WTC11 (cell line): Measurements from ENCODE around the gene MAP4K1. TPM values are rescaled to one million over a fixed set of nuclear protein-coding genes. Genes with fewer than 3 reads are reported as not detected.

Source experiments
- ATAC-seq: fragments of 200-7000 bp; cut with Tn5 transposase; 2 replicates; pipeline ENCODE4 v1.10.0; 2021; ENCODE audit warnings: mild to moderate bottlenecking, moderate library complexity
- CTCF ChIA-PET: fragments of 300-600 bp; sonication (Branson Sonifier 250); formaldehyde crosslinking; loops from one replicate; lab custom pipeline; 2021; ENCODE audit warnings: antibody characterized with exemption; lab: Charles Lee
- POLR2A ChIA-PET: fragments of 350-600 bp; sonication (Branson Sonifier 250); formaldehyde crosslinking; loops from one replicate; lab custom pipeline; 2021; ENCODE audit warnings: antibody characterized with exemption; lab: Charles Lee
- DNase-seq: peaks from one replicate; pipeline ENCODE4 v3.0.0; 2021; ENCODE audit warnings: low spot score
- H3K27ac Mint-ChIP-seq: 2 replicates; pipeline ENCODE4 v1.8.0; 2021; ENCODE audit warnings: mixed read lengths
- H3K27me3 Mint-ChIP-seq: 2 replicates; pipeline ENCODE4 v1.8.0; 2021; ENCODE audit warnings: low read depth, mild to moderate bottlenecking, moderate library complexity, mixed read lengths
- H3K36me3 Mint-ChIP-seq: 2 replicates; pipeline ENCODE4 v1.8.0; 2021; ENCODE audit warnings: mixed read lengths
- H3K4me1 Mint-ChIP-seq: 2 replicates; pipeline ENCODE4 v1.8.0; 2022; ENCODE audit warnings: mixed read lengths
- H3K4me3 Mint-ChIP-seq: 2 replicates; pipeline ENCODE4 v1.8.0; 2021; ENCODE audit warnings: mild to moderate bottlenecking, moderate library complexity, mixed read lengths
- H3K9me3 Mint-ChIP-seq: 2 replicates; pipeline ENCODE4 v1.8.0; 2021; ENCODE audit warnings: mixed read lengths
- ATF1 ChIP-seq: sonication (generic); formaldehyde crosslinking; IDR thresholded peaks from 2 replicates; pipeline ENCODE4 v1.8.1; 2023; ENCODE audit warnings: mild to moderate bottlenecking, moderate library complexity, missing genetic modification reagents
- ESRRA ChIP-seq: sonication (generic); formaldehyde crosslinking; IDR thresholded peaks from 2 replicates; pipeline ENCODE4 v1.8.1; 2022; ENCODE audit warnings: mild to moderate bottlenecking, missing genetic modification reagents, borderline replicate concordance
- ETV6 ChIP-seq: sonication (generic); formaldehyde crosslinking; IDR thresholded peaks from 2 replicates; pipeline ENCODE4 v1.8.1; 2022; ENCODE audit warnings: mild to moderate bottlenecking, missing genetic modification reagents
- FOXJ3 ChIP-seq: sonication (generic); formaldehyde crosslinking; IDR thresholded peaks from 2 replicates; pipeline ENCODE4 v1.9.0; 2021; ENCODE audit warnings: missing genetic modification reagents, mild to moderate bottlenecking, borderline replicate concordance
- FOXK1 ChIP-seq: sonication (generic); formaldehyde crosslinking; IDR thresholded peaks from 2 replicates; pipeline ENCODE4 v1.8.0; 2022; ENCODE audit warnings: mild to moderate bottlenecking, moderate library complexity, missing genetic modification reagents
- GRHL2 ChIP-seq: fragments of 250-450 bp; sonication (Bioruptor Pico); IDR thresholded peaks from 2 replicates; pipeline ENCODE4 v1.8.0; 2022; ENCODE audit warnings: mild to moderate bottlenecking, moderate library complexity; ENCODE audit not compliant: insufficient replicate concordance, severe bottlenecking
- HMGA2 ChIP-seq: fragments of 250-450 bp; sonication (Bioruptor Pico); IDR thresholded peaks from 2 replicates; pipeline ENCODE4 v1.4.0; 2021; ENCODE audit warnings: mild to moderate bottlenecking, moderate library complexity
- NR2C2 ChIP-seq: sonication (generic); formaldehyde crosslinking; IDR thresholded peaks from 2 replicates; pipeline ENCODE4 v1.8.0; 2022; ENCODE audit warnings: mild to moderate bottlenecking, missing genetic modification reagents
- SOX15 ChIP-seq: fragments of 250-450 bp; sonication (Bioruptor Pico); IDR thresholded peaks from 2 replicates; pipeline ENCODE4 v1.9.0; 2021; ENCODE audit warnings: mild to moderate bottlenecking
- ZNF232 ChIP-seq: sonication (generic); formaldehyde crosslinking; IDR thresholded peaks from 2 replicates; pipeline ENCODE4 v1.8.0; 2022; ENCODE audit warnings: mild to moderate bottlenecking, missing genetic modification reagents
- ZNF317 ChIP-seq: sonication (generic); formaldehyde crosslinking; IDR thresholded peaks from 2 replicates; pipeline ENCODE4 v1.8.1; 2023; ENCODE audit warnings: low read depth, mild to moderate bottlenecking, moderate library complexity, missing genetic modification reagents, borderline replicate concordance
- ZNF423 ChIP-seq: fragments of 250-450 bp; sonication (Bioruptor Pico); IDR thresholded peaks from 2 replicates; pipeline ENCODE4 v2.1.2; 2022; ENCODE audit warnings: mild to moderate bottlenecking, moderate library complexity
- total RNA-seq: library from RNA; stranded (reverse); gene quantifications from 3 replicates; pipeline ENCODE4 v1.2.3, GENCODE V29; 2021
- TF ChIP-seq, protein P1 (sequence below): fragments of 250-450 bp; sonication (Bioruptor Pico); IDR thresholded peaks from 2 replicates; pipeline ENCODE4 v1.9.0; 2021; ENCODE audit warnings: mild to moderate bottlenecking, borderline replicate concordance
- TF ChIP-seq, protein P2 (sequence below): sonication (generic); formaldehyde crosslinking; IDR thresholded peaks from 2 replicates; pipeline ENCODE4 v1.8.0; 2023; ENCODE audit warnings: missing genetic modification reagents, mild to moderate bottlenecking, borderline replicate concordance
- TF ChIP-seq, protein P3 (sequence below): sonication (generic); formaldehyde crosslinking; IDR thresholded peaks from 2 replicates; pipeline ENCODE4 v1.8.1; 2023; ENCODE audit warnings: mild to moderate bottlenecking, missing genetic modification reagents
- TF ChIP-seq, protein P4 (sequence below): sonication (generic); formaldehyde crosslinking; IDR thresholded peaks from 2 replicates; pipeline ENCODE4 v1.8.0; 2022; ENCODE audit warnings: missing genetic modification reagents

The MAP4K1 gene
- total RNA-seq, 1 experiment from 2014 or later, result 14.0 TPM

DNA sequence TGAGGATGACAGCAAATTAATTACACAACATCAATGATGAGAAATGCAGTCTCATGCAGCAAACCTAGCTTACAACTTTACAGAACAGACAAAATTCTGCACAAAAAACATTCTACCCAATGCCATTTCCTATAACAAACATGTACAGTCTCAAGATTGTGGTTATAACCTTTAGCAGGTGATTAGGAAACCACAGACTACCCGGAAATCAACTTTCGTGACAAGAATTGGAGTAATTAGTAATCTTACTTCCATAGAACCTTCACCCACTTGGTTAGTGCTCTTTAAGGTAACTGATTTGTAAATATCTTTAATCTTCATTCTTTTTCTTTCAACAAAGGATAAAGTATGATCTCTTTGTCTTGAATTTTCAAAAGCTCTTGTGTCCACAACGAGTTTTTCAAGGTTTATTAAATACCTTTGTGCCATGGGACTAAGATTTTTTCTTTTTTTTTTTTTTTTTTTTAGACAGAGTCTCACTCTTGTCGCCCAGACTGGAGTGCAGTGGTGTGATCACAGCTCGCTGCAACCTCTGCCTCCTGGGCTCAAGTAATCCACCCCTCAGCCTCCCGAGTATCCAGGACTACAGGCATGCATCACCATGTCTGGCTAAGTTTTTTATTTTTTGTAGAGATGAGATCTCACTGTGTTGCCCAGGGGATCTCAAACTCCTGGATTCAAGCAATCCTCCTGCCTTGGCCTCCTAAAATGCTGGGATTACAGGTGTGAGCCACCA lies 78.8 kb downstream of the MAP4K1 start:
- ATAC-seq, result no peak
- ChIA-PET CTCF (no interaction called here), POLR2A (no interaction called here)
- H3K36me3 Mint-ChIP-seq, result peaks cover 48% of the 10 kb centered on the region
- no peak overlapping the region for H3K4me3 Mint-ChIP-seq
- H3K27ac Mint-ChIP-seq, result no peak overlapping the region
- H3K9me3 Mint-ChIP-seq, result peaks cover 28% of the 10 kb centered on the region
- peaks cover under 1% of the 10 kb centered on the region for H3K4me1 Mint-ChIP-seq
- TF ChIP-seq NR2C2 (no peak), GRHL2 (no peak), ATF1 (CRISPR knock-in tag) (no peak), SOX15 (CRISPR knock-in tag) (no peak)
- TF ChIP-seq, protein P1, sequence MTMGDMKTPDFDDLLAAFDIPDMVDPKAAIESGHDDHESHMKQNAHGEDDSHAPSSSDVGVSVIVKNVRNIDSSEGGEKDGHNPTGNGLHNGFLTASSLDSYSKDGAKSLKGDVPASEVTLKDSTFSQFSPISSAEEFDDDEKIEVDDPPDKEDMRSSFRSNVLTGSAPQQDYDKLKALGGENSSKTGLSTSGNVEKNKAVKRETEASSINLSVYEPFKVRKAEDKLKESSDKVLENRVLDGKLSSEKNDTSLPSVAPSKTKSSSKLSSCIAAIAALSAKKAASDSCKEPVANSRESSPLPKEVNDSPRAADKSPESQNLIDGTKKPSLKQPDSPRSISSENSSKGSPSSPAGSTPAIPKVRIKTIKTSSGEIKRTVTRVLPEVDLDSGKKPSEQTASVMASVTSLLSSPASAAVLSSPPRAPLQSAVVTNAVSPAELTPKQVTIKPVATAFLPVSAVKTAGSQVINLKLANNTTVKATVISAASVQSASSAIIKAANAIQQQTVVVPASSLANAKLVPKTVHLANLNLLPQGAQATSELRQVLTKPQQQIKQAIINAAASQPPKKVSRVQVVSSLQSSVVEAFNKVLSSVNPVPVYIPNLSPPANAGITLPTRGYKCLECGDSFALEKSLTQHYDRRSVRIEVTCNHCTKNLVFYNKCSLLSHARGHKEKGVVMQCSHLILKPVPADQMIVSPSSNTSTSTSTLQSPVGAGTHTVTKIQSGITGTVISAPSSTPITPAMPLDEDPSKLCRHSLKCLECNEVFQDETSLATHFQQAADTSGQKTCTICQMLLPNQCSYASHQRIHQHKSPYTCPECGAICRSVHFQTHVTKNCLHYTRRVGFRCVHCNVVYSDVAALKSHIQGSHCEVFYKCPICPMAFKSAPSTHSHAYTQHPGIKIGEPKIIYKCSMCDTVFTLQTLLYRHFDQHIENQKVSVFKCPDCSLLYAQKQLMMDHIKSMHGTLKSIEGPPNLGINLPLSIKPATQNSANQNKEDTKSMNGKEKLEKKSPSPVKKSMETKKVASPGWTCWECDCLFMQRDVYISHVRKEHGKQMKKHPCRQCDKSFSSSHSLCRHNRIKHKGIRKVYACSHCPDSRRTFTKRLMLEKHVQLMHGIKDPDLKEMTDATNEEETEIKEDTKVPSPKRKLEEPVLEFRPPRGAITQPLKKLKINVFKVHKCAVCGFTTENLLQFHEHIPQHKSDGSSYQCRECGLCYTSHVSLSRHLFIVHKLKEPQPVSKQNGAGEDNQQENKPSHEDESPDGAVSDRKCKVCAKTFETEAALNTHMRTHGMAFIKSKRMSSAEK, result no peak
- TF ChIP-seq, all 79 proteins: peak for 0
- DNase-seq, result no peak
- H3K27me3 Mint-ChIP-seq, result peaks cover 4% of the 10 kb centered on the region; the same call in 1 of the 2 replicates

DNA sequence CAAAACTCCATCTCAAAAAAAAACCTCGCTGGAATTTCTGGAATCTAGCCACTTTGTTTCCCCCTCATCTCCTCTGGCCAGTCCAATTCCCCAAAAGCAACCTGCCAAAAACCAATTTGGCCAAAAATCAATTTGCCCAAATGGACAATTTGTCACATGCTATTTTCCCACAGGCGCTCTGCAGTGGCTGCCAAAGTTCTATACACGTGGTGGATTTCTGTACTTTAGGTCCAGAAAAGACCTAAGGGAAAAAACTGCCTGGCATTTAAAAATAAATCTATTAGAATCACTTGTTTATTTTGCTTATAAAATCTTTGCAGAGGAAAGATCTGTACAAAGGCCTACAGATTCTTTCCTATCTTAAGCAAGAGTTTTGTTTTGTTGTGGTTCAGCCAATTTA lies 79.4 kb downstream of the MAP4K1 start:
- Mint-ChIP-seq H3K27ac (no peak overlapping the region), H3K9me3 (peaks cover 28% of the 10 kb centered on the region), H3K27me3 (peaks cover 4% of the 10 kb centered on the region; the same call in 1 of the 2 replicates), H3K4me1 (no peaks in the 10 kb centered on the region), H3K36me3 (peaks cover 50% of the 10 kb centered on the region), H3K4me3 (no peak overlapping the region)
- TF ChIP-seq SOX15 (CRISPR knock-in tag) (no peak), ZNF317 (CRISPR knock-in tag) (no peak), FOXJ3 (CRISPR knock-in tag) (no peak), ETV6 (CRISPR knock-in tag) (no peak), ATF1 (CRISPR knock-in tag) (no peak), ESRRA (CRISPR knock-in tag) (no peak), HMGA2 (CRISPR knock-in tag) (no peak), ZNF423 (CRISPR knock-in tag) (no peak), ZNF232 (CRISPR knock-in tag) (no peak), FOXK1 (no peak), GRHL2 (no peak)
- TF ChIP-seq, protein P2, sequence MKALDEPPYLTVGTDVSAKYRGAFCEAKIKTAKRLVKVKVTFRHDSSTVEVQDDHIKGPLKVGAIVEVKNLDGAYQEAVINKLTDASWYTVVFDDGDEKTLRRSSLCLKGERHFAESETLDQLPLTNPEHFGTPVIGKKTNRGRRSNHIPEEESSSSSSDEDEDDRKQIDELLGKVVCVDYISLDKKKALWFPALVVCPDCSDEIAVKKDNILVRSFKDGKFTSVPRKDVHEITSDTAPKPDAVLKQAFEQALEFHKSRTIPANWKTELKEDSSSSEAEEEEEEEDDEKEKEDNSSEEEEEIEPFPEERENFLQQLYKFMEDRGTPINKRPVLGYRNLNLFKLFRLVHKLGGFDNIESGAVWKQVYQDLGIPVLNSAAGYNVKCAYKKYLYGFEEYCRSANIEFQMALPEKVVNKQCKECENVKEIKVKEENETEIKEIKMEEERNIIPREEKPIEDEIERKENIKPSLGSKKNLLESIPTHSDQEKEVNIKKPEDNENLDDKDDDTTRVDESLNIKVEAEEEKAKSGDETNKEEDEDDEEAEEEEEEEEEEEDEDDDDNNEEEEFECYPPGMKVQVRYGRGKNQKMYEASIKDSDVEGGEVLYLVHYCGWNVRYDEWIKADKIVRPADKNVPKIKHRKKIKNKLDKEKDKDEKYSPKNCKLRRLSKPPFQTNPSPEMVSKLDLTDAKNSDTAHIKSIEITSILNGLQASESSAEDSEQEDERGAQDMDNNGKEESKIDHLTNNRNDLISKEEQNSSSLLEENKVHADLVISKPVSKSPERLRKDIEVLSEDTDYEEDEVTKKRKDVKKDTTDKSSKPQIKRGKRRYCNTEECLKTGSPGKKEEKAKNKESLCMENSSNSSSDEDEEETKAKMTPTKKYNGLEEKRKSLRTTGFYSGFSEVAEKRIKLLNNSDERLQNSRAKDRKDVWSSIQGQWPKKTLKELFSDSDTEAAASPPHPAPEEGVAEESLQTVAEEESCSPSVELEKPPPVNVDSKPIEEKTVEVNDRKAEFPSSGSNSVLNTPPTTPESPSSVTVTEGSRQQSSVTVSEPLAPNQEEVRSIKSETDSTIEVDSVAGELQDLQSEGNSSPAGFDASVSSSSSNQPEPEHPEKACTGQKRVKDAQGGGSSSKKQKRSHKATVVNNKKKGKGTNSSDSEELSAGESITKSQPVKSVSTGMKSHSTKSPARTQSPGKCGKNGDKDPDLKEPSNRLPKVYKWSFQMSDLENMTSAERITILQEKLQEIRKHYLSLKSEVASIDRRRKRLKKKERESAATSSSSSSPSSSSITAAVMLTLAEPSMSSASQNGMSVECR (CRISPR knock-in tag), result no peak
- TF ChIP-seq, protein P3, sequence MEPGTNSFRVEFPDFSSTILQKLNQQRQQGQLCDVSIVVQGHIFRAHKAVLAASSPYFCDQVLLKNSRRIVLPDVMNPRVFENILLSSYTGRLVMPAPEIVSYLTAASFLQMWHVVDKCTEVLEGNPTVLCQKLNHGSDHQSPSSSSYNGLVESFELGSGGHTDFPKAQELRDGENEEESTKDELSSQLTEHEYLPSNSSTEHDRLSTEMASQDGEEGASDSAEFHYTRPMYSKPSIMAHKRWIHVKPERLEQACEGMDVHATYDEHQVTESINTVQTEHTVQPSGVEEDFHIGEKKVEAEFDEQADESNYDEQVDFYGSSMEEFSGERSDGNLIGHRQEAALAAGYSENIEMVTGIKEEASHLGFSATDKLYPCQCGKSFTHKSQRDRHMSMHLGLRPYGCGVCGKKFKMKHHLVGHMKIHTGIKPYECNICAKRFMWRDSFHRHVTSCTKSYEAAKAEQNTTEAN, result no peak
- TF ChIP-seq, protein P4, sequence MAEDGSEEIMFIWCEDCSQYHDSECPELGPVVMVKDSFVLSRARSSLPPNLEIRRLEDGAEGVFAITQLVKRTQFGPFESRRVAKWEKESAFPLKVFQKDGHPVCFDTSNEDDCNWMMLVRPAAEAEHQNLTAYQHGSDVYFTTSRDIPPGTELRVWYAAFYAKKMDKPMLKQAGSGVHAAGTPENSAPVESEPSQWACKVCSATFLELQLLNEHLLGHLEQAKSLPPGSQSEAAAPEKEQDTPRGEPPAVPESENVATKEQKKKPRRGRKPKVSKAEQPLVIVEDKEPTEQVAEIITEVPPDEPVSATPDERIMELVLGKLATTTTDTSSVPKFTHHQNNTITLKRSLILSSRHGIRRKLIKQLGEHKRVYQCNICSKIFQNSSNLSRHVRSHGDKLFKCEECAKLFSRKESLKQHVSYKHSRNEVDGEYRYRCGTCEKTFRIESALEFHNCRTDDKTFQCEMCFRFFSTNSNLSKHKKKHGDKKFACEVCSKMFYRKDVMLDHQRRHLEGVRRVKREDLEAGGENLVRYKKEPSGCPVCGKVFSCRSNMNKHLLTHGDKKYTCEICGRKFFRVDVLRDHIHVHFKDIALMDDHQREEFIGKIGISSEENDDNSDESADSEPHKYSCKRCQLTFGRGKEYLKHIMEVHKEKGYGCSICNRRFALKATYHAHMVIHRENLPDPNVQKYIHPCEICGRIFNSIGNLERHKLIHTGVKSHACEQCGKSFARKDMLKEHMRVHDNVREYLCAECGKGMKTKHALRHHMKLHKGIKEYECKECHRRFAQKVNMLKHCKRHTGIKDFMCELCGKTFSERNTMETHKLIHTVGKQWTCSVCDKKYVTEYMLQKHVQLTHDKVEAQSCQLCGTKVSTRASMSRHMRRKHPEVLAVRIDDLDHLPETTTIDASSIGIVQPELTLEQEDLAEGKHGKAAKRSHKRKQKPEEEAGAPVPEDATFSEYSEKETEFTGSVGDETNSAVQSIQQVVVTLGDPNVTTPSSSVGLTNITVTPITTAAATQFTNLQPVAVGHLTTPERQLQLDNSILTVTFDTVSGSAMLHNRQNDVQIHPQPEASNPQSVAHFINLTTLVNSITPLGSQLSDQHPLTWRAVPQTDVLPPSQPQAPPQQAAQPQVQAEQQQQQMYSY, result no peak
- ATAC-seq (no peak), DNase-seq (no peak)
- CTCF ChIA-PET, result no interaction called here
- POLR2A ChIA-PET, result no interaction called here
